ACHN (cell line): ENCODE measurements around the gene POLR2M.

Experiments used
- DNase-seq: peaks from one replicate; pipeline ENCODE4 v3.0.0-alpha.2; 2015
- in situ Hi-C: cut with HindIII; loops from 2 replicates; pipeline ENCODE4 v1.10.0; 2017; ENCODE audit warnings: low sequenced_read_pairs, low pct_ligation_motif_present, low pct_unique_long_range_greater_than_20kb

POLR2M gene

DNA sequence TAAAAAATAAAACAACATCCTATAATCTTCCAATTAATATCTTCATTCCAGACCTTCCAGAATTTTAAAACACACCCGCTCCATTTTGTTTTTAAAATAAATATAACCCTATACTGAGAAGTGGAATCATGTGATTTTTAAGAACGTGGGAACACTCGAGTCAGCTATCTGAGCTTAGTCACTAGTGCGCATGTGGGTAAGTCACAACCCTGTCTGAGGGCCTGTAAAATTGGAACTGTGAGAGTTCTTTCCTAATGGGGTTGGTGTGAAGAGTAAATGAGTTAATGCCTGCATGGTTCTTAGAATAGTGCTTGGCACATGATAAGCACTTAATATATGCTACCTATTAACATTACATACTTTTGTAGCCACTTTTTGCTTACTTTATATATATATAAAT lies 19.9 kb upstream of the POLR2M start:
- no peak for DNase-seq
- in situ Hi-C loops, result no loop called here

DNA sequence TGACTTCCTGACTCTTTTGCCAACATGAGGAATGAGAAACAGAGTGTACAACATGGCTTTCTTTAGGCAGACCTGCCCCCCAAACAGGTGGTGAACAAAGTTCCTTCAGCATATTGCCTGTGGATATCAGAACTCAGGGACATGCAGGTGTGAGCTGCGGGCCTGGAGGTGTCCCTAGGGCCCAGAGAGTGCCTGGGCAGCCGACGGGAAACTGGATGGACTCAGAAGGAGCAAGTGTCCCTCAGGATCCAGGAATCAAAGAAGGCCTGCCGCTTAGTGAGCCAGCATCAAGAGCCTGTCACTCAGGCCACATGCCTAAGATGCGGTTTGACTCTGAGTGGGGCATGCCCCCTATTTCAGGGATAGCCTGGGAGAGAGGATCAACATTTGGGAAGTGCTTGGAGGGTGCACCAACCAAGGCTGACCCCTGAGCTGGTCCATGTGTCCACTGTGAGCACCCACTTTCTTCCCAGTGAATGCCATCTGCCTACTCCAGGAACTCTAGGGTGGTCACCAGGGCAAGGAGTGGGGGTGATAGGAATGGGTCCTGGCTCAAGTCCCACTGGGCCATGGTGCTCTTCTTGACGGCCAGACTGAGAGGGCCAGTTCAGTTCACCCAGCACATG lies 16.1 kb upstream of the POLR2M start:
- no peak for DNase-seq
- in situ Hi-C loops, result no loop called here

DNA sequence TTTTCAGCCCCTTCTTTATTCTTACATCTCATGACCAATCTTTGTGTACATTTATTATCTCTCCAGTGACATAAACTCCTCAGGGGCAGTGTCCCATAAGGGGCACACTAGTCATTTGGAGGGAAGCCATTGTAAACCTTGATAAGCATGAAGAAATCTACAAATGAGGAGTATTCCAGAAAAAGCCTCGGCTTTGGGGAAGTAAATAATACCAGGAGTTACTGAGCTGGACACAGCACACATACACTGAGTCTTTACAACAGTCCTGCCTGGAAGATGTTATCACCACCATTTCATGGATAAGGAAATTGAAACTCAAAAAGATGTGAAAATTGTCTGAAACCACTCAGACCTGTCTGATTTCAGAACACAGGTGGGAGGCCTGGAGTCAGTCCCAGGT lies 15.4 kb upstream of the POLR2M start:
- DNase-seq, result no peak
- in situ Hi-C loops, result no loop called here

DNA sequence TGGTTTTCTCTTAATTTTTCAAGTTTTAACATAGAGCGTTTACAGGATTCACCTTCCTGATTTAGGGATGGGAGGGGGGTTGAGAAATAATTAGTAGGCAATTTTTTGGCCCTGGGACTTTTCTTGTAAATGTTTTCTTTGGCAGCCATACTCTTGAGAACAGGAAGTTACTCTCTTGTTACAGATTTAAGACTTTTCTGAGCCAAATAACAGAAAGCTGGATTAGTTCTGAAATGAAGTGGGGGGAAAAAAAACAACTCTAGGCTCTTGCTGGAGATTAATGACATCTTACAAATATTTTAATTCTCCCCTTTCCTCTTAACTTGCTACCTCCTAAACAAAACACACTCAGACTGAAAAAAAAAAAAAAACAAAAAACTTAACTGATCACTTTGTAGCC lies 13.8 kb upstream of the POLR2M start:
- DNase-seq, result no peak
- in situ Hi-C loops, result no loop called here

DNA sequence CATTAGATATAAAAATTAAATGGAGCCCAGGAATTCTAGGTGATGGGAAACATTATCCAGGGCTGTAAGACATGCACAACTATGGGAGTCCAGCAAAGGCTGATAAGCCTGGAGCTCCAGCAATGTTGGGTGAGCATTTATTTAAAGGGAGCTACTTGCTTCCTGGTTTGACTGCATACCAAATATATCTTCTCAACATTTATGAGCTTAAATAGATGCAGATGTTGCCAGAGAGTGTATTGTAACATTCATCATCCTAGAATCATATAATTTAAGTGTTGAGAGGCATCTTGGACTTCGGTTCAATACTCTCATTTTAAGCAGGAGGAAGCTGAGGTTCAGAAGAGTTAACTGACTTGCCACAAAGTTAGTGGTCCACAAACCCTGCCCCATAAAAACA lies 12.2 kb upstream of the POLR2M start:
- DNase-seq, result no peak
- in situ Hi-C loops, result no loop called here

DNA sequence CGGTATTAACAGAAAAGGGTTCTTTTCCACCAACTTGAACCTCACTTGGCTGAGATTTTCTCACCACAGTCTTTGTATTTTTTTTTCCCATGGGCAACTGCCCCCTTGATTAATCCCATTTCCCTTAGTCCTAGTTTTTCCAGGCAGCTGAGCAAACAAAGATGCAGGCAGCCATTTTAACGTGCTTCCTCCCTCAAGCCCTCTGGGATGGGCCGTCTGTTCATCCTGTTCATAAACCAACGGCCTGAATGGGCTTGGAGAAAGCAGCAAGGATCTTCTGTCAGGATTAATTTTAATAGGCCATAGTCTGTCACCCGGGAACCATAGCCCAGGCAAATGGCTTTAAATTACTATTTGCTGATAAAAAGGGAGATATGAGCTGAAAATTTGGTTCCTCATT lies 10.4 kb upstream of the POLR2M start:
- DNase-seq, result no peak

DNA sequence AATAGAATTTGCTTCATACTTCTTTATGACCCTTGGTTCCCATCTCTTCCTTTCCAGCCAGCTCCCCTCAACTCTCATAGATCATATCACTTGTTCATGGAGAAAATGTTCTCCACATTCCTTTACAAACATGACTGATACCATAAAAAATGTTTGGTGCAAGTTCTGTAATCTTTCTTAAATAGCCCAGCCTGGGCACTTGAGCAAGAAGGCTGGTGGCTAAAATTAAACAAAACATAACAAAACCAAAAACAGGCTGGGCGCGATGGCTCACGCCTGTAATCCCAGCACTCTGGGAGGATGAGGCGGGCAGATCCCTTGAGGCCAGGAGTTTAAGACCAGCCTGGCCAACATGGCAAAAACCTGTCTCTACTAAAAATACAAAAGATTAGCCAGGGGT lies 8.9 kb upstream of the POLR2M start:
- in situ Hi-C loops, result no loop called here
- DNase-seq, result no peak

More for the DNA sequence above, 10.4 kb upstream of the POLR2M start:
- in situ Hi-C loops, result no loop called here

DNA sequence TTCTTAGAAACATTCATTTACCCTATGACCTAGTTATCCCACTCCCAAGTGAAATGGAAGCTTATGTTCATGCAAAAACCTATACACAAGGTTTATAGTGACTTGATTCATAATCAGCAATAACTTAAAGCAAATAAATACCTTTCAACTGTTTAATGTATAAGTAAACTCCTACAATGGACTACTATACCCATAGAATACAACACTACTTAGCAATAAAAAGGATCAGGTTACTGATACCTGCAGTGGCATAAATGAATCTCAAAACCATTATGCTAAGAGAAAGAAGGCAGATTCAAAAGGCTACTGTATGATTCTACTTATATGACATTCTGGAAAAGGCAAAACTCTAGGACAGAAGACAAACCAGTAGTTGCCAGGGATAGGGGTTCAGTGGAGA lies 8.3 kb upstream of the POLR2M start:
- no peak for DNase-seq
- in situ Hi-C loops, result no loop called here

DNA sequence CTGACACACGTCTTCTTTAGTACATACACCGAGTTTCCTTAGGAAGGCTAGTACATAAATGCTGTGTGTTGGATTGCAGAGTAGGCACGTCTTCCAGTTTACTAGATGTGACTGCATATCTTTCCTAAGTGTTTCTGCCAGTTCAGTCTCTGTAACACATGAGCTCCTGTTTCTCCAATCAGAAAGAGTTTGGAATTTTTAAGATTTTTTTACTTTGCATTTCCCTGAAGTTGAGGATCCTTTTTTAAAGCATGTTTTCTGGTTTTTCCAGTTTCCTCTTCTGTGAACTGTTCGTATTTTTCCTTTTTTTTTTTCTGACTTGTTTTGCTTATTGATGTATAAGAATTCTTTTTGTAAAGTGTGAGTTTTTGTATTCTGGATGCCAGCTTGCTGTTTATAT lies 7.5 kb upstream of the POLR2M start:
- DNase-seq, result no peak
- in situ Hi-C loops, result no loop called here

DNA sequence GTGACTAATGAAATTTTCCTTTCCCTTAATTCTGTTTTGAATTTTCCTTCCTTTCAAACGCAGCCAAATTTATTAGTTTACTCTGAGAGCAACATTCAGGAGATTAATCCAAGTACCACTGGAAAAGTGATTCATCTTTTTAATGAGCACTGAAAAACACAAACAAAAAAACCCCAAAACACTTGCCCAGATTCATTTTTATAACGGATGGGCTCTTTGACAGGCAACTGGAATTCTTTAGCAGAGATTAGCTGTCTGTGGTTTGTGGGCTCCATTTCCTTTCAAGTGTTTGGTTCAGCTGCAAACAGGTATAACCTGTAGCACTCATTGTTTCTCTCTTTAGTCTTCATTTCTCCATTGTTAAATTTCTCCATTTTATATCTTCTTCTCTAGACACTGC lies 3.1 kb upstream of the POLR2M start:
- in situ Hi-C loops, result no loop called here
- no peak for DNase-seq

DNA sequence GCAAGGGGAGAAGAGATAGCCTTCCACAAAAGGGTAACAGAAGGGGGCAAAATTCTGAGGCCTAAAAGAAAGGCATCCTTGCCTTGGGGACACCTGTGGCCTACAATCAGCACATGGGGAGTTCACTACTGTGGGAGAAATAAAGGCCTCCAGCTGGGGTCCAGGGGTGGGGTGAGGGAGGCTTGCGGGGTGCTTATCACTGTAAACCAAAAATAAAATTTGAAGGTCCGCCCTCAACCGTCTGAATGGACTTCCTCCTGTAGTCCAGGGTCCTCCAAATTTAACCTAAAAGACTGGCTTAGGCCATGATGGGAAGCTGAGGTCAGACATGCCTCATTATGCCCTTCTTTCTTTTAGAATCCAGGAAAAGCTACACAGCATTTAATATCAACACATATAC lies 2.1 kb upstream of the POLR2M start:
- no peak for DNase-seq
- in situ Hi-C loops, result no loop called here

DNA sequence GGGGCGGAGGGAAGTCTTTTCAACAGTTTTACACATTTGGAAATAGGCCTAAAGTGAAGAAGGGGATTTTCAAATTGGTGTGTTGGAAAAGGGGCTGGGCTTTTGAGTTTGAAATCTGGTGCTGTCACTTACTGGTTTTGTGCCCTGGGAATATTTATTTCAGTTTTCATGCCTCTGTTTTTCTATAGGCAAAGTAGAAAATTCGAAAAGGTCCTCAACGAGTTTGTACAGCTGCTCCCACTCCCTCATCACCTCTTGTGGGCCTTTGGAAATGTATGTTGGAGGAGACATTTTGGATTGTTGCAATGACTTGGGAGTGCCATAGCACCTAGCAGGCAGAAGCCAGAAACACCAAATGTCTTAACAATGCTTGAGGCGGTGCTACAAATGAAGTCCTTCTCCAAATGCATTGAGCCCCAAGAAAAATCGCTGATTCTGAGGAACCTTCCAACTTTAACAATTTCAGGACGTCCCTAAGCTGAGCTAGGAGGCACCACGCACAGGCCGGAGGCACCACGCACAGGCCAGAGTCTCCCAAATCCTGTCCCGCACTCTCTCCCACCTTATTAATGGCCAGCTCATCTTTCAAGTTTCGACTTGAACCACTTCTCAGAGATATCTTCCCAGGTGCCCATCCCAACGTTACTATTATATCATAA lies 639 bp upstream of the POLR2M start:
- in situ Hi-C loops, result no loop called here
- DNase-seq, result no peak

DNA sequence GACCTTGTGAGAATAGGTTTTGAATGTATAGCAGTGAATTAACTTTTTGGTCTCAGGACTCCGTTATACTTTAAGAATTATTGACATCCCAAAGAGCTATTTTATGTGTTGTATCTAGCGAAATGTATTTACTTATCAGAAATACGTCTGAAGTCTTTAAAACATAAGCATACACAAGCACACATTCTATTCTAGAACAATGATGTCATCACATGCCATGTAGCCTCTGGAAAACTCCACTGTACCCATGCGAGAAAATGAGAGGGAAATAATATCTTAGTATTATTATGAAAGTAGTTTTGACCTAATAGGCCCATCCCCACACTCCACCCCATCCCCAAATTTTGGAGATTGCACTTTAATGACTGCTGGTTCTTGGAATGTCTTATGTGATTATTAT lies 1.5 kb downstream of the POLR2M start:
- no peak for DNase-seq
- in situ Hi-C loops, result no loop called here

DNA sequence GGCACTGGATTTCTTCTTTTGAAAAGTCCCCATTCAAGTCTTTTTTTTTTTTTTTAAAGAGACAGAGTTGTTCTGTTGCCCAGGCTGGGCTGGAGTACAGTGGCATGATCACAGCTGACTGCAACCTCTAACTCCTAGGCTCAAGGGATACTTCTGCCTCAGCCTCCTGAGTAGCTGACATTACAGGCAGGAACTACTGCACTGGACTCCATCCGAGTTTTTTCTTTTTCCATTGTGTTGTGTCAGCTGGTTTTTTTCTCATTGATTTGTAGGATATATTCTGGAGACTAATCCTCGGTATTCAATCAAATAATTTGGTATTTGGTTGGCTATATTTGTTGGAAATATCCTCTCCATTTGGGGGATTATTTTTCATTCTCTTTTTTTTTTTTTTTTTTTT lies 11.8 kb downstream of the POLR2M start:
- in situ Hi-C loops, result no loop called here
- no peak for DNase-seq

DNA sequence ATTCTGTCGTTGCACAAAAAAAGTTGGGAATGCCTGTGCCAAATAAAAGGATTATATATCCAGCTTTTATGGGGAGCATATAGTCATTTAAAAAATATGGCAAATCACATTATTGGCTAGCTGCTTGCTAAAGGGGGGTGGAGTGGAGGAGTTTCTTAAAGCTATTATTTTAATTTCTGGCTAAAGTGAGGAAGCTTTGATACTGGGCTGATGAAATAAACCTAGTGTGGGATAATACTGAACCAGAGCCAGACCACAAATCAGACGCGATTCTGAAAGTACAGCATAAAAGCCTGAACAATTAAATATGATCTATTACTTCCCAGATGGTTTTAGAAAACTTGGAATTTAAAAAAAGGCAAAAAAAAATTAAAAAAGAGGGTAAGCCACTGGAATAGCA lies 14.4 kb downstream of the POLR2M start:
- in situ Hi-C loops, result no loop called here
- DNase-seq, result no peak

DNA sequence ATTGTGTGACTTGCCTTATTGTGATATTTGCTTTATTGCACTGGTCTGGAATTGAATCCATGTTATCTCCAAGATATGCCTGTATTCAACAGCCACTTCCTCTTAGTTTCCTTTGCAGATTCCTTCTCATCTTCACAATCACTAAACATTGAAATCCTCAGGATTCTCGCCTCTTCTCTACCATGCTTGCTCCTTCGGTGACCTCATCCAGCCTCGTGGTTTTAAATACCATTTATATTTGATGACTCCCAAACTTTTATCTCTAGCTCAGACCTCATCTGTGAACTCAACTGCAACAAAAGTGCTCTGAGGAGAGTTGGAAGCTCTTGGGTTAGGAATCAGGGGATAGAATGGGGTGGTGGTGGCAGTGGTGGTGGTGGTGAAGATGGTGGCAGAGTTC lies 19.9 kb downstream of the POLR2M start:
- in situ Hi-C loops, result no loop called here
- DNase-seq, result peak; percentile 15

DNA sequence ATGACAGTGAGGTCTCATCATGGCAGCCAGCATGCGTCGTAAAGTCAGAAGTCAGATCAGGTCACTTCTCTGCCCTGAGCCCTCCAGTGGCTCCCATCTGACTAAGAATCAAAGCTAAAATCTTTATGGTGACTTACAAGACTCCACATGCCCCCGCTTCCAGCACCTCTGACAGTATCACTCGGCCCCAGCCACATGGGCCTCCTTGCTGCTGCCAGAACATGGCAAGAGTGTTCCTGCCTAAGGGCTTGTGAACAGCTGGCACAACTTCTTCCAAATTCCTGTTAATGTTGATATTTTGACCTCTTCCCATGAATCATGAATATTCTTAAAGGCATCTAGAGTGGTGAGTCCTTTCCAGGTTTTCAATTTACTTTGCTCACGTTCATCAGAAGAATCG lies 20.5 kb downstream of the POLR2M start:
- in situ Hi-C loops, result no loop called here
- no peak for DNase-seq

DNA sequence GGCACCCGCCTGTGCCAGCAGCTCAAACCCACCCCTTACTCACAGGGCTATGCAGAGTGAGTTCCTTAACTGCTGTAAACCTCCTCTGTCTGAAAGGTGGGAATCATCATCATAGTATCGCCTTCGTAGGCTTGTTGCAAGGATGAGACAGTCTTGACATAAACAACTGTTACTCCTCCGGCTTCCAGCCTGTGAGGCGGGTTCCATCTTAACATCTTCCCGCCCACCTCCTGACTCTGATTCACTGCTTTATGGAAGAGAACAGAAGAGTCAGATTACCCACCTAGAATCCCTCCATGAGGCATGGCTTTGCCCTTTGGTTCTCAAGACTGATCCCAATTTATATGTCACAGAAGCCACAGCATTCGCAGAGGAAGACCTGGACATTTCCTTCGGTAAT lies 21.9 kb downstream of the POLR2M start:
- DNase-seq, result no peak
- in situ Hi-C loops, result no loop called here

DNA sequence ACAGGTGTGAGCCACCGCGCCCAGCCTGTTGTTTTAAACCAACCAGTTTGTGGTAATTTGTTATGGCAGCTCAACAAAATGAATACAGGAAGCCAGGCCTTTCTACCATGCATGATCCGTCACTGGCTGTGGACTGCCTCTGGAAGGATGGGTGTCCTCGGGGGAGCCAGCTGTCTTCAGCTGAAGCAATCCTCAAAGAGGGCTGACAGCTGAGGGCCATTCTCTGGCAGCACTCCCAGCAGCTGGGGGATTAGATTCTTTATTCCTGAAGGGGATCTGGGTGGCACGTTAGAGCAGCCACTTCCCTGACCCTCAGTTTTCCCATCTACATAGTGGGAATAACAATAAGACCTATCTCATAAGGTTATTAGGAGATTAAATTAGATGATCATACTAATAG lies 24.4 kb downstream of the POLR2M start:
- in situ Hi-C loops, result no loop called here
- DNase-seq, result no peak

DNA sequence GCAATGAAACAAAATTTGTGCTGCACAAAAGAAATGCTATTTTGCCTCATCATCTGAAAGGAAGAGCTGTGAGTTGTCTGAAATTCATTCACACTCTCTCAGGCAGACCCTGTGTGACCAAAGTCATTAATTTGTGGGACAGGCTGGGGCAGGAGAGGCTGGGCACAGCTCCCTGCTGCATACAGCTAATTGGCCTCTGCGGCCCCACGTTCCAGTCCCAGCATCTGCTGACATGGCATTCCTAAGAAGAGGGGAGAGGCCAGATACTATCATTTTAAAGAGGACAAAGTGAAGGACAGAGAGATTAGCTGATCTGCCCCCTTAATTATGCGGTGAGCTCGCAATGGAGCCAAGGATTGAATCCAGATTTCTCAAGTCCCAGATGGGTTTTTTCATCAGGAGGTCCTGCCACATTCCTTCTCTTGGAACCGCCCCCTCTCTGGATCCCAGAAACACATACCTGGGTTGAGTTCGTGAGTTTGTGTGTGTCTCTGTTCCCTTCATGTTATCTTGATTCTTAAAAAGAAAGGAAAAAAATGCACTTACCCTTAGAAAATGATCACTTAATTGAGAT lies 25.1 kb downstream of the POLR2M start:
- in situ Hi-C loops, result no loop called here

More for the DNA sequence above, 25.1 kb downstream of the POLR2M start:
- DNase-seq, result no peak
